Fibroblast of lung (primary cell): ENCODE measurements around the gene RFFL.

Experiments used
- CTCF ChIP-seq, 2 donors: IDR thresholded peaks in 1 of 2; conservative IDR thresholded peaks in 1 of 2; 1 replicate in 1 of 2; 2 replicates in 1 of 2; pipeline ENCODE4 v1.5.1; 2011 to 2012; ENCODE audit warnings: low read length in 2 of 2, control low read depth in 1 of 2, inconsistent platforms in 1 of 2, low read depth in 1 of 2, mild to moderate bottlenecking in 1 of 2
- EZH2 ChIP-seq: IDR thresholded peaks from 2 replicates; pipeline ENCODE4 v1.5.1; 2012; ENCODE audit warnings: low read length, control low read depth, mild to moderate bottlenecking; ENCODE audit errors: missing control alignments

- no peak for TF ChIP-seq CTCF (conservative IDR thresholded peaks at IDR 0.05 in 1 of 2, IDR thresholded peaks at IDR 0.05 in 1 of 2; ENCODE audit: low read depth in 1 of 2, low read length in 2 of 2)
- no peak for TF ChIP-seq EZH2
These were observed 53.4 kb downstream of the RFFL start for GRCh38 chr17:35010093-35010492.
